H9 (cell line): ENCODE data around the gene MRPL44. TPM values are rescaled to one million over a fixed set of nuclear protein-coding genes. Genes with fewer than 3 reads are reported as not detected.
A peak's percentile ranks its signal among the peaks of the same experiment; 100 is the strongest.

Experiments used
- DNase-seq: peaks from one replicate; pipeline ENCODE4 v3.0.0-alpha.2; 2017
- H2AFZ ChIP-seq: one replicate; pipeline ENCODE4 v1.6.1; 2013; ENCODE audit warnings: mild to moderate bottlenecking, low read length, control low read depth, moderate library complexity
- H2AK5ac ChIP-seq: 2 replicates; pipeline ENCODE4 v1.6.1; 2013; ENCODE audit warnings: low read length, control low read depth, mixed read lengths; ENCODE audit not compliant: insufficient read length
- H2BK120ac ChIP-seq: one replicate; pipeline ENCODE4 v1.6.1; 2013; ENCODE audit warnings: low read depth, mild to moderate bottlenecking, low read length, control low read depth, inconsistent platforms; ENCODE audit not compliant: poor library complexity, severe bottlenecking
- H2BK12ac ChIP-seq: 2 replicates; pipeline ENCODE4 v1.6.1; 2013; ENCODE audit warnings: low read length, control low read depth, mixed read lengths, low read depth; ENCODE audit not compliant: insufficient read length
- H2BK15ac ChIP-seq: 2 replicates; pipeline ENCODE4 v1.6.1; 2013; ENCODE audit warnings: low read depth, low read length, control low read depth
- H2BK20ac ChIP-seq: one replicate; pipeline ENCODE4 v1.6.1; 2013; ENCODE audit warnings: low read depth, mild to moderate bottlenecking, low read length, control low read depth, inconsistent platforms; ENCODE audit not compliant: poor library complexity, severe bottlenecking
- H2BK5ac ChIP-seq: 2 replicates; pipeline ENCODE4 v1.6.1; 2013; ENCODE audit warnings: low read length, control low read depth, mixed read lengths; ENCODE audit not compliant: insufficient read length
- H3K14ac ChIP-seq: 2 replicates; pipeline ENCODE4 v1.6.1; 2013; ENCODE audit warnings: low read length, control low read depth; ENCODE audit not compliant: insufficient read depth
- H3K18ac ChIP-seq: 2 replicates; pipeline ENCODE4 v1.6.1; 2013; ENCODE audit warnings: low read depth, mild to moderate bottlenecking, mixed read lengths, low read length, control low read depth; ENCODE audit not compliant: insufficient read length
- H3K23ac ChIP-seq: 2 replicates; pipeline ENCODE4 v1.6.1; 2013; ENCODE audit warnings: low read length, control low read depth, mixed read lengths, low read depth; ENCODE audit not compliant: insufficient read length
- H3K23me2 ChIP-seq: 2 replicates; pipeline ENCODE4 v1.6.1; 2013; ENCODE audit warnings: low read depth, mild to moderate bottlenecking, mixed read lengths, low read length, control low read depth; ENCODE audit not compliant: insufficient read length, poor library complexity, severe bottlenecking
- H3K27ac ChIP-seq: 2 replicates; pipeline ENCODE4 v1.5.1; 2013; ENCODE audit warnings: low read length, control low read depth, mixed read lengths, low read depth; ENCODE audit not compliant: insufficient read length
- H3K27me3 ChIP-seq: 2 replicates; pipeline ENCODE4 v1.6.1; 2013; ENCODE audit warnings: low read length, control low read depth, inconsistent platforms; ENCODE audit not compliant: insufficient read depth
- H3K4ac ChIP-seq: 2 replicates; pipeline ENCODE4 v1.6.1; 2013; ENCODE audit warnings: low read depth, mild to moderate bottlenecking, control low read depth, inconsistent platforms, low read length, moderate library complexity
- H3K4me1 ChIP-seq: 2 replicates; pipeline ENCODE4 v1.6.1; 2013; ENCODE audit warnings: low read length, control low read depth, inconsistent platforms; ENCODE audit not compliant: insufficient read depth
- H3K4me2 ChIP-seq: 2 replicates; pipeline ENCODE4 v1.6.1; 2013; ENCODE audit warnings: low read length, control low read depth, mixed read lengths; ENCODE audit not compliant: insufficient read length, insufficient read depth
- H3K56ac ChIP-seq: 2 replicates; pipeline ENCODE4 v1.6.1; 2013; ENCODE audit warnings: low read depth, mild to moderate bottlenecking, mixed read lengths, low read length, control low read depth; ENCODE audit not compliant: insufficient read length
- H3K79me1 ChIP-seq: 2 replicates; pipeline ENCODE4 v1.6.1; 2013; ENCODE audit warnings: low read depth, mild to moderate bottlenecking, moderate library complexity, low read length, control low read depth, inconsistent platforms; ENCODE audit not compliant: insufficient read depth, poor library complexity, severe bottlenecking
- H3K79me2 ChIP-seq: 2 replicates; pipeline ENCODE4 v1.6.1; 2013; ENCODE audit warnings: low read length, control low read depth, inconsistent platforms; ENCODE audit not compliant: insufficient read depth
- H3K9ac ChIP-seq: 2 replicates; pipeline ENCODE4 v1.6.1; 2013; ENCODE audit warnings: low read length, control low read depth, mixed read lengths; ENCODE audit not compliant: insufficient read length; ENCODE audit errors: extremely low read depth
- H3K9me3 ChIP-seq: one replicate; pipeline ENCODE4 v1.6.1; 2013; ENCODE audit warnings: low read depth, low read length, inconsistent platforms; ENCODE audit not compliant: control insufficient read depth
- H3T11ph ChIP-seq: one replicate; pipeline ENCODE4 v1.6.1; 2013; ENCODE audit warnings: mild to moderate bottlenecking, low read length, control low read depth, inconsistent platforms
- H4K20me1 ChIP-seq: one replicate; pipeline ENCODE4 v1.6.1; 2013; ENCODE audit not compliant: control insufficient read depth, insufficient read length, insufficient read depth
- H4K5ac ChIP-seq: 2 replicates; pipeline ENCODE4 v1.6.1; 2013; ENCODE audit warnings: low read depth, mild to moderate bottlenecking, mixed read lengths, low read length, control low read depth; ENCODE audit not compliant: insufficient read length
- H4K8ac ChIP-seq: replicated peaks from 2 replicates; pipeline ENCODE4 v1.6.1; 2013; ENCODE audit warnings: low read length, control low read depth, mixed read lengths, low read depth; ENCODE audit not compliant: insufficient read length
- H4K91ac ChIP-seq: 2 replicates; pipeline ENCODE4 v1.6.1; 2013; ENCODE audit warnings: low read depth, mild to moderate bottlenecking, moderate library complexity, mixed read lengths, low read length, control low read depth; ENCODE audit not compliant: insufficient read length
- H3K27ac Mint-ChIP-seq, 3 experiments: 2 replicates in 2 of 3; 3 replicates in 1 of 3; pipeline ENCODE4 v1.8.0; 2020 to 2021; ENCODE audit warnings: mixed read lengths in 3 of 3, mild to moderate bottlenecking in 1 of 3, moderate library complexity in 1 of 3
- H3K27me3 Mint-ChIP-seq: 2 replicates; pipeline ENCODE4 v1.8.0; 2021; ENCODE audit warnings: low read depth, mild to moderate bottlenecking, moderate library complexity, mixed read lengths
- H3K36me3 Mint-ChIP-seq, 3 experiments: 2 replicates in 2 of 3; 3 replicates in 1 of 3; pipeline ENCODE4 v1.8.0; 2020 to 2021; ENCODE audit warnings: low read depth in 3 of 3, mixed read lengths in 3 of 3; ENCODE audit not compliant: insufficient read depth in 1 of 3
- H3K4me1 Mint-ChIP-seq, 2 experiments: 2 replicates each; pipeline ENCODE4 v1.8.0; 2020; ENCODE audit warnings: mixed read lengths in 2 of 2
- H3K4me3 Mint-ChIP-seq, 2 experiments: 2 replicates in 1 of 2; 3 replicates in 1 of 2; pipeline ENCODE4 v1.8.0; 2020 to 2021; ENCODE audit warnings: mild to moderate bottlenecking in 2 of 2, mixed read lengths in 2 of 2, moderate library complexity in 1 of 2
- H3K9me3 Mint-ChIP-seq, 2 experiments: 2 replicates in 1 of 2; 3 replicates in 1 of 2; pipeline ENCODE4 v1.8.0; 2020; ENCODE audit warnings: mild to moderate bottlenecking in 2 of 2, mixed read lengths in 2 of 2, moderate library complexity in 1 of 2
- CTCF ChIP-seq: fragments of 200-600 bp; sonication (generic); conservative IDR thresholded peaks from 3 replicates; pipeline ENCODE4 v1.8.0; 2021; ENCODE audit warnings: antibody characterized with exemption, mild to moderate bottlenecking
- WGBS: extraction: QIAGEN DNeasy Blood & Tissue Kit; methylation state at CpG from one replicate; pipeline ENCODE4 v1.1.7; 2013; ENCODE audit warnings: missing lambda C conversion rate, low lambda C conversion rate, mixed read lengths; ENCODE audit not compliant: insufficient read length; ENCODE audit errors: extremely low coverage; 5-methylcytosine and 5-hydroxymethylcytosine counted together
- total RNA-seq: library from RNA; stranded (reverse); gene quantifications from 2 replicates; pipeline ENCODE4 v1.2.1, GENCODE V29; 2021

The MRPL44 gene
- total RNA-seq, 1 experiment from 2014 or later = 46.1 TPM

GRCh38 chr2:224009605-224010315 is 52.5 kb downstream of the MRPL44 start:
- H3K23me2 ChIP-seq = peaks cover 3% of the 10 kb centered on the region
- H2AFZ ChIP-seq = no peak overlapping the region
- no peak overlapping the region; the same call in 1 of the 2 replicates for H3K14ac ChIP-seq
- no peak overlapping the region for H2BK20ac ChIP-seq
- TF ChIP-seq CTCF = no peak
- H3K9ac ChIP-seq = no peak overlapping the region
- no peak overlapping the region for H3K56ac ChIP-seq
- Mint-ChIP-seq H3K4me1 (peaks cover 28 to 32% of the 10 kb centered on the region in 2 experiments), H3K36me3 (no peaks in the 10 kb centered on the region), H3K9me3 (no peaks in the 10 kb centered on the region), H3K27ac (peak overlapping the region in 2 of 3 experiments; percentile 5 to 66; a peak in 1 of 7 replicates), H3K4me3 (no peak overlapping the region), H3K27me3 (no peaks in the 10 kb centered on the region)
- H2BK15ac ChIP-seq = no peak overlapping the region
- WGBS = no CpG with 5 or more reads among the region's 5 CpGs
- no peaks in the 10 kb centered on the region for H3K79me2 ChIP-seq
- peaks cover 6% of the 10 kb centered on the region; the same call in 1 of the 2 replicates for H3K4me1 ChIP-seq
- no peak overlapping the region for H3T11ph ChIP-seq
- no peak overlapping the region for H2BK12ac ChIP-seq
- H3K9me3 ChIP-seq = no peaks in the 10 kb centered on the region
- H3K4me2 ChIP-seq = no peak overlapping the region
- H4K8ac ChIP-seq = no peak overlapping the region
- H4K20me1 ChIP-seq = no peaks in the 10 kb centered on the region
- H4K5ac ChIP-seq = no peak overlapping the region
- H3K4ac ChIP-seq = no peak overlapping the region
- H4K91ac ChIP-seq = no peak overlapping the region
- no peak for DNase-seq
- no peaks in the 10 kb centered on the region for H3K27me3 ChIP-seq
- H3K27ac ChIP-seq = no peak overlapping the region
- H3K79me1 ChIP-seq = no peaks in the 10 kb centered on the region
- H2BK120ac ChIP-seq = no peak overlapping the region
- H2BK5ac ChIP-seq = no peak overlapping the region
- no peak overlapping the region for H3K23ac ChIP-seq
- no peak overlapping the region for H3K18ac ChIP-seq
- no peak overlapping the region for H2AK5ac ChIP-seq
